ENCODE measurements around the gene FAM120A.

- TF ChIP-seq, protein P1, sequence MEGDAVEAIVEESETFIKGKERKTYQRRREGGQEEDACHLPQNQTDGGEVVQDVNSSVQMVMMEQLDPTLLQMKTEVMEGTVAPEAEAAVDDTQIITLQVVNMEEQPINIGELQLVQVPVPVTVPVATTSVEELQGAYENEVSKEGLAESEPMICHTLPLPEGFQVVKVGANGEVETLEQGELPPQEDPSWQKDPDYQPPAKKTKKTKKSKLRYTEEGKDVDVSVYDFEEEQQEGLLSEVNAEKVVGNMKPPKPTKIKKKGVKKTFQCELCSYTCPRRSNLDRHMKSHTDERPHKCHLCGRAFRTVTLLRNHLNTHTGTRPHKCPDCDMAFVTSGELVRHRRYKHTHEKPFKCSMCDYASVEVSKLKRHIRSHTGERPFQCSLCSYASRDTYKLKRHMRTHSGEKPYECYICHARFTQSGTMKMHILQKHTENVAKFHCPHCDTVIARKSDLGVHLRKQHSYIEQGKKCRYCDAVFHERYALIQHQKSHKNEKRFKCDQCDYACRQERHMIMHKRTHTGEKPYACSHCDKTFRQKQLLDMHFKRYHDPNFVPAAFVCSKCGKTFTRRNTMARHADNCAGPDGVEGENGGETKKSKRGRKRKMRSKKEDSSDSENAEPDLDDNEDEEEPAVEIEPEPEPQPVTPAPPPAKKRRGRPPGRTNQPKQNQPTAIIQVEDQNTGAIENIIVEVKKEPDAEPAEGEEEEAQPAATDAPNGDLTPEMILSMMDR (IDR thresholded peaks at IDR 0.05; ENCODE audit: insufficient read depth, low read depth, low read length) = no peak
- TF ChIP-seq EZH2 (IDR thresholded peaks at IDR 0.05; ENCODE audit: insufficient read depth, low read length) = no peak
Observed at GRCh38 chr9:93463638-93464248, 12.3 kb downstream of the FAM120A start.
